ENCODE measurements around the gene SLC25A28.

- TF ChIP-seq, protein P1, sequence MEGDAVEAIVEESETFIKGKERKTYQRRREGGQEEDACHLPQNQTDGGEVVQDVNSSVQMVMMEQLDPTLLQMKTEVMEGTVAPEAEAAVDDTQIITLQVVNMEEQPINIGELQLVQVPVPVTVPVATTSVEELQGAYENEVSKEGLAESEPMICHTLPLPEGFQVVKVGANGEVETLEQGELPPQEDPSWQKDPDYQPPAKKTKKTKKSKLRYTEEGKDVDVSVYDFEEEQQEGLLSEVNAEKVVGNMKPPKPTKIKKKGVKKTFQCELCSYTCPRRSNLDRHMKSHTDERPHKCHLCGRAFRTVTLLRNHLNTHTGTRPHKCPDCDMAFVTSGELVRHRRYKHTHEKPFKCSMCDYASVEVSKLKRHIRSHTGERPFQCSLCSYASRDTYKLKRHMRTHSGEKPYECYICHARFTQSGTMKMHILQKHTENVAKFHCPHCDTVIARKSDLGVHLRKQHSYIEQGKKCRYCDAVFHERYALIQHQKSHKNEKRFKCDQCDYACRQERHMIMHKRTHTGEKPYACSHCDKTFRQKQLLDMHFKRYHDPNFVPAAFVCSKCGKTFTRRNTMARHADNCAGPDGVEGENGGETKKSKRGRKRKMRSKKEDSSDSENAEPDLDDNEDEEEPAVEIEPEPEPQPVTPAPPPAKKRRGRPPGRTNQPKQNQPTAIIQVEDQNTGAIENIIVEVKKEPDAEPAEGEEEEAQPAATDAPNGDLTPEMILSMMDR (conservative IDR thresholded peaks at IDR 0.05; ENCODE audit: low read length): no peak
- TF ChIP-seq EZH2phosphoT487 (IDR thresholded peaks at IDR 0.05; ENCODE audit: borderline replicate concordance): no peak
Measured at GRCh38 chr10:99595770-99596465, 24.3 kb downstream of the SLC25A28 start.
